Lung (tissue), 12 donors: ENCODE measurements around the gene UBXN6. TPM values are rescaled to one million over a fixed set of nuclear protein-coding genes. Genes with fewer than 3 reads are reported as not detected.

ENCODE experiments used
- ATAC-seq: fragments of 200-7000 bp; cut with Tn5 transposase; one replicate; pipeline ENCODE4 v1.9.1; 2020; ENCODE audit warnings: moderate number of reproducible peaks; ENCODE audit not compliant: insufficient read depth, low FRiP score
- DNase-seq, 3 donors: peaks; one replicate each; pipeline ENCODE4 v3.0.0-alpha.2; 2013 to 2017
- H3K27ac ChIP-seq, 2 donors: one replicate each; pipeline ENCODE4 v1.5.1; 2013; ENCODE audit warnings: mild to moderate bottlenecking in 2 of 2, moderate library complexity in 2 of 2, control low read depth in 1 of 2, inconsistent platforms in 1 of 2, low read depth in 1 of 2, low read length in 1 of 2
- H3K27me3 ChIP-seq, 3 donors: one replicate each; pipeline ENCODE4 v1.5.1; 2013; ENCODE audit warnings: low read length in 2 of 3; ENCODE audit not compliant: control insufficient read depth in 3 of 3, insufficient read depth in 3 of 3
- H3K36me3 ChIP-seq, 4 donors: one replicate each; pipeline ENCODE4 v1.5.1; 2013; ENCODE audit warnings: low read length in 4 of 4, mild to moderate bottlenecking in 1 of 4, moderate library complexity in 1 of 4; ENCODE audit not compliant: control insufficient read depth in 4 of 4, insufficient read depth in 4 of 4
- H3K4me1 ChIP-seq, 5 donors: one replicate each; pipeline ENCODE4 v1.5.1; 2013; ENCODE audit warnings: low read length in 5 of 5, mild to moderate bottlenecking in 2 of 5, moderate library complexity in 1 of 5; ENCODE audit not compliant: control insufficient read depth in 5 of 5, insufficient read depth in 5 of 5
- H3K4me3 ChIP-seq: one replicate; pipeline ENCODE4 v1.5.1; 2013; ENCODE audit warnings: mild to moderate bottlenecking, control low read depth, moderate library complexity
- H3K9ac ChIP-seq, 2 donors: one replicate each; pipeline ENCODE4 v1.5.1; 2013; ENCODE audit warnings: low read length in 2 of 2, control low read depth in 1 of 2; ENCODE audit not compliant: insufficient read depth in 1 of 2
- H3K9me3 ChIP-seq, 4 donors: one replicate each; pipeline ENCODE4 v1.5.1; 2013; ENCODE audit warnings: low read length in 3 of 4, mild to moderate bottlenecking in 1 of 4, moderate library complexity in 1 of 4; ENCODE audit not compliant: control insufficient read depth in 4 of 4, insufficient read depth in 3 of 4
- WGBS, 2 donors: extraction: QIAGEN DNeasy Blood & Tissue Kit; methylation state at CpG; one replicate each; pipeline ENCODE4 v1.1.7; 2013; 5-methylcytosine and 5-hydroxymethylcytosine counted together
- polyA plus RNA-seq, 2 donors: library from polyadenylated mRNA; stranded (reverse); fragments of 200-250 nt; gene quantifications; one replicate each; pipeline ENCODE4 v1.2.1, GENCODE V29; 2013
- total RNA-seq, 2 donors: library from RNA; depleted of rRNA in 1 of 2; stranded (reverse); fragments of >200 nt in 1 of 2; gene quantifications; one replicate each; pipeline ENCODE4 v1.2.1, GENCODE V29; 2014 to 2021
- TF ChIP-seq, protein P1 (sequence below): IDR thresholded peaks from 2 replicates; pipeline ENCODE4 v1.5.1; 2012; ENCODE audit warnings: mild to moderate bottlenecking; ENCODE audit errors: control extremely low read depth, extremely low read depth
- donor health status: control.
- donor health status: control.
- donor health status: Bipolar disorder and iron deficiency.
- donor health status: healthy.
- donor health status: DM: yes; HTN: yes; CAD: no.

The UBXN6 gene
- total and polyA plus RNA-seq, 4 donors = 74.4 to 128 (median 98.5) TPM

DNA sequence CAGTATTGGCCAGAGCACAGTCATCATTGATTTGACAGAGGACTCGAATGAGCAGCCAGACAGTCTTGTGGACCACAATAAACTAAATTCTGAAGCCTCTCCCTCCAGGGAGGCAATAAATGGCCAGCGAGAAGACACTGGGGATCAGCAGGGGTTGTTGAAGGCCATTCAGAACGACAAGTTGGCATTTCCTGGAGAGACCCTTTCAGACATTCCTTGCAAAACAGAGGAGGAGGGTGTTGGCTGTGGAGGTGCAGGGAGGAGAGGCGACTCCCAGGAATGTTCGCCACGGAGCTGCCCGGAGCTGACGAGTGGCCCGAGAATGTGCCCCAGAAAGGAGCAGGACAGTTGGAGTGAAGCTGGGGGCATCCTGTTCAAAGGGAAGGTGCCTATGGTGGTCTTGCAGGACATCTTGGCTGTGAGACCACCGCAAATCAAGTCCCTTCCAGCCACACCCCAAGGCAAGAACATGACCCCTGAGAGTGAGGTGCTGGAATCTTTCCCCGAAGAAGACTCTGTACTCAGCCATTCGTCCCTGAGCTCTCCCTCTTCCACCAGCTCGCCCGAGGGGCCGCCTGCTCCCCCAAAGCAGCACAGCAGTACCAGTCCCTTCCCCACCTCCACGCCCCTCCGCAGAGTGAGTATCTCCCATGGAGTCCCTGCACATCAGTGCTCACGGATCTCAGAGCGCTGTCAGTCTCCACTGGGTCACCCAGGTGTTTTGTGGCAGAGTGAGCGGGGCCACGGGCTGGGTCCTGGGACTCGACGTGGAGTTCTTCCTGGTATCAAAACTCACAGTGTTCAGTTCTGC is 48.3 kb downstream of the UBXN6 start:
- ATAC-seq (no peak), DNase-seq (no peak)
- peaks cover 0 to 13% (median 10%) of the 10 kb centered on the region in 4 donors for H3K36me3 ChIP-seq
- H3K27me3 ChIP-seq = no peaks in the 10 kb centered on the region
- H3K4me1 ChIP-seq = peaks cover 0 to 8% (median 0%) of the 10 kb centered on the region in 5 donors
- H3K4me3 ChIP-seq = no peak overlapping the region
- no peaks in the 10 kb centered on the region for H3K9me3 ChIP-seq
- no peak overlapping the region for H3K27ac ChIP-seq
- 93 to 96% methylated on average over 23 of the region's 23 CpGs for WGBS, 2 donors
- no peak overlapping the region for H3K9ac ChIP-seq
- TF ChIP-seq, protein P1, sequence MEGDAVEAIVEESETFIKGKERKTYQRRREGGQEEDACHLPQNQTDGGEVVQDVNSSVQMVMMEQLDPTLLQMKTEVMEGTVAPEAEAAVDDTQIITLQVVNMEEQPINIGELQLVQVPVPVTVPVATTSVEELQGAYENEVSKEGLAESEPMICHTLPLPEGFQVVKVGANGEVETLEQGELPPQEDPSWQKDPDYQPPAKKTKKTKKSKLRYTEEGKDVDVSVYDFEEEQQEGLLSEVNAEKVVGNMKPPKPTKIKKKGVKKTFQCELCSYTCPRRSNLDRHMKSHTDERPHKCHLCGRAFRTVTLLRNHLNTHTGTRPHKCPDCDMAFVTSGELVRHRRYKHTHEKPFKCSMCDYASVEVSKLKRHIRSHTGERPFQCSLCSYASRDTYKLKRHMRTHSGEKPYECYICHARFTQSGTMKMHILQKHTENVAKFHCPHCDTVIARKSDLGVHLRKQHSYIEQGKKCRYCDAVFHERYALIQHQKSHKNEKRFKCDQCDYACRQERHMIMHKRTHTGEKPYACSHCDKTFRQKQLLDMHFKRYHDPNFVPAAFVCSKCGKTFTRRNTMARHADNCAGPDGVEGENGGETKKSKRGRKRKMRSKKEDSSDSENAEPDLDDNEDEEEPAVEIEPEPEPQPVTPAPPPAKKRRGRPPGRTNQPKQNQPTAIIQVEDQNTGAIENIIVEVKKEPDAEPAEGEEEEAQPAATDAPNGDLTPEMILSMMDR = no peak

- no peak overlapping the region for H3K9ac ChIP-seq
- DNase-seq = no peak
- 94 to 98% methylated on average over 7 of the region's 7 CpGs for WGBS, 2 donors
- ATAC-seq = no peak
- H3K4me3 ChIP-seq = no peak overlapping the region
- H3K9me3 ChIP-seq = no peaks in the 10 kb centered on the region
- H3K36me3 ChIP-seq = peaks cover 0 to 10% (median 5%) of the 10 kb centered on the region in 4 donors
- H3K27me3 ChIP-seq = no peaks in the 10 kb centered on the region
- peaks cover 0 to 18% (median 8%) of the 10 kb centered on the region in 5 donors for H3K4me1 ChIP-seq
- no peak overlapping the region for H3K27ac ChIP-seq
- TF ChIP-seq, protein P1 = no peak
These were observed 51.0 kb downstream of the UBXN6 start for GRCh38 chr19:4406626-4407025.

GRCh38 chr19:4405977-4406376 is 51.6 kb downstream of the UBXN6 start:
- ATAC-seq (no peak), DNase-seq (no peak)
- 87 to 92% methylated on average over 8 of the region's 8 CpGs for WGBS, 2 donors
- Histone ChIP-seq H3K4me1 (peaks cover 0 to 23% (median 11%) of the 10 kb centered on the region in 5 donors), H3K36me3 (peaks cover 0 to 10% (median 5%) of the 10 kb centered on the region in 4 donors), H3K9ac (no peak overlapping the region), H3K4me3 (no peak overlapping the region), H3K9me3 (no peaks in the 10 kb centered on the region), H3K27ac (no peak overlapping the region), H3K27me3 (no peaks in the 10 kb centered on the region)
- TF ChIP-seq, protein P1 = no peak
